ENCODE results near the gene MCCC2. TPM values are rescaled to one million over a fixed set of nuclear protein-coding genes. Genes with fewer than 3 reads are reported as not detected.
"Not testable (repeated sequence)": the region's sequence is repeated elsewhere in the genome, so short reads cannot be mapped to it uniquely, and the experiment has no call there.

The MCCC2 gene
- total RNA-seq, 1 experiment from 2014 or later: 46.7 TPM

GRCh38 chr5:71601222-71602026 lies 14.3 kb downstream of the MCCC2 start:
- BruUV-seq (replicated peaks): no TSS peak
- Histone ChIP-seq H3K27ac (ENCODE audit: low read depth, low read length, poor library complexity, severe bottlenecking) (no peak overlapping the region), H3K4me3 (ENCODE audit: low read depth, low read length, poor library complexity, severe bottlenecking) (no peak overlapping the region), H3K9me3 (ENCODE audit: low read depth, low read length, poor library complexity, severe bottlenecking) (no peaks in the 10 kb centered on the region), H3K4me1 (ENCODE audit: insufficient read depth, low read length, poor library complexity, severe bottlenecking) (no peaks in the 10 kb centered on the region), H3K36me3 (ENCODE audit: insufficient read depth, low read length, poor library complexity, severe bottlenecking) (peaks cover 16% of the 10 kb centered on the region), H3K27me3 (replicated peaks; ENCODE audit: insufficient read depth, low read depth, low read length, poor library complexity) (no peaks in the 10 kb centered on the region)
- POLR2A ChIA-PET (ENCODE audit: low non-redundant PET): no interaction called here
- DNase-seq (ENCODE audit: low spot score): peak; percentile 86
- CTCF ChIA-PET: interaction anchor here (0.7 to 1.3 kb wide), 5 partner anchors 14 to 168 kb away, joined by 3 read pairs; partner anchors contain the start of gene MCCC2
- TF ChIP-seq, protein P1, sequence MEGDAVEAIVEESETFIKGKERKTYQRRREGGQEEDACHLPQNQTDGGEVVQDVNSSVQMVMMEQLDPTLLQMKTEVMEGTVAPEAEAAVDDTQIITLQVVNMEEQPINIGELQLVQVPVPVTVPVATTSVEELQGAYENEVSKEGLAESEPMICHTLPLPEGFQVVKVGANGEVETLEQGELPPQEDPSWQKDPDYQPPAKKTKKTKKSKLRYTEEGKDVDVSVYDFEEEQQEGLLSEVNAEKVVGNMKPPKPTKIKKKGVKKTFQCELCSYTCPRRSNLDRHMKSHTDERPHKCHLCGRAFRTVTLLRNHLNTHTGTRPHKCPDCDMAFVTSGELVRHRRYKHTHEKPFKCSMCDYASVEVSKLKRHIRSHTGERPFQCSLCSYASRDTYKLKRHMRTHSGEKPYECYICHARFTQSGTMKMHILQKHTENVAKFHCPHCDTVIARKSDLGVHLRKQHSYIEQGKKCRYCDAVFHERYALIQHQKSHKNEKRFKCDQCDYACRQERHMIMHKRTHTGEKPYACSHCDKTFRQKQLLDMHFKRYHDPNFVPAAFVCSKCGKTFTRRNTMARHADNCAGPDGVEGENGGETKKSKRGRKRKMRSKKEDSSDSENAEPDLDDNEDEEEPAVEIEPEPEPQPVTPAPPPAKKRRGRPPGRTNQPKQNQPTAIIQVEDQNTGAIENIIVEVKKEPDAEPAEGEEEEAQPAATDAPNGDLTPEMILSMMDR (conservative IDR thresholded peaks at IDR 0.05; ENCODE audit: low read depth, low read length): peak; percentile 81
- no peak for TF ChIP-seq EZH2 (IDR thresholded peaks at IDR 0.05; ENCODE audit: borderline replicate concordance, low read depth, low read length, poor library complexity, severe bottlenecking)
- intact Hi-C loops (cut with micrococcal nuclease; ENCODE audit: unreplicated experiment): loop anchor here (2.0 kb wide), 1 partner anchor 15 kb away; no protein-coding TSS in a partner anchor

DNA sequence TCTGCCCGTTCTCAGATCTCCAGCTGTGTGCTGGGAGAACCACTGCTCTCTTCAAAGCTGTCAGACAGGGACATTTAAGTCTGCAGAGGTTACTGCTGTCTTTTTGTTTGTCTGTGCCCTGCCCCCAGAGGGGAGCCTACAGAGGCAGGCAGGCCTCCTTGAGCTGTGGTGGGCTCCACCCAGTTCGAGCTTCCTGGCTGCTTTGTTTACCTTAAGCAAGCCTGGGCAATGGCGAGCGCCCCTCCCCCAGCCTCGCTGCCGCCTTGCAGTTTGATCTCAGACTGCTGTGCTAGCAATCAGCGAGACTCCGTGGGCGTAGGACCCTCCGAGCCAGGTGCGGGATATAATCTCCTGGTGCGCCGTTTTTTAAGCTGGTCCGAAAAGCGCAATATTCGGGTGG lies 22.8 kb downstream of the MCCC2 start:
- H3K36me3 ChIP-seq (ENCODE audit: insufficient read depth, low read length, poor library complexity, severe bottlenecking); DNase-seq (ENCODE audit: low spot score); H3K27me3 ChIP-seq (replicated peaks; ENCODE audit: insufficient read depth, low read depth, low read length, poor library complexity); H3K9me3 ChIP-seq (ENCODE audit: low read depth, low read length, poor library complexity, severe bottlenecking); BruUV-seq (replicated peaks); H3K4me1 ChIP-seq (ENCODE audit: insufficient read depth, low read length, poor library complexity, severe bottlenecking); CTCF ChIA-PET; H3K27ac ChIP-seq (ENCODE audit: low read depth, low read length, poor library complexity, severe bottlenecking); H3K4me3 ChIP-seq (ENCODE audit: low read depth, low read length, poor library complexity, severe bottlenecking); intact Hi-C loops (cut with micrococcal nuclease; ENCODE audit: unreplicated experiment); POLR2A ChIA-PET (ENCODE audit: low non-redundant PET): not testable (repeated sequence)

DNA sequence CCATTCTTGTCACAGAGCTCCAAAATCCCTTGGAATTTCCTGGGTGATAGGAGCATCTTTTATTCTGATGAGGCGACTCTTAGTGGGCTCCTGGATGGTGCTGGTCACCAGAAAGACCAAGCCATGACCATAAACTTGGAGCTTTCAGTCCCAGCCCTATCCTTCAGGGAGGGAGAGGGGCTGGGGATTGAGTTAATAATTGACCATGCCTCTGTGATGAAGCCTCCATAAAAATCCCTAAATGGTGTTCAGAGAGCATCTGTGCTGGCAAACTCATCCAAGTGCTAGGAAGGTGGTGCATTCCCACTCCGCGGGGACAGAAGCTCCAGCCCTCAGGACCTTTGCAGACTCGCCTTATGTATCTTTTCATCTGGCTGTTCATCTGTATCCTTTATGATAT lies 28.7 kb downstream of the MCCC2 start:
- Histone ChIP-seq H3K9me3 (ENCODE audit: low read depth, low read length, poor library complexity, severe bottlenecking) (no peaks in the 10 kb centered on the region), H3K27me3 (replicated peaks; ENCODE audit: insufficient read depth, low read depth, low read length, poor library complexity) (no peaks in the 10 kb centered on the region), H3K36me3 (ENCODE audit: insufficient read depth, low read length, poor library complexity, severe bottlenecking) (peaks cover 2% of the 10 kb centered on the region), H3K4me3 (ENCODE audit: low read depth, low read length, poor library complexity, severe bottlenecking) (no peak overlapping the region), H3K27ac (ENCODE audit: low read depth, low read length, poor library complexity, severe bottlenecking) (no peak overlapping the region), H3K4me1 (ENCODE audit: insufficient read depth, low read length, poor library complexity, severe bottlenecking) (no peaks in the 10 kb centered on the region)
- no peak for DNase-seq (ENCODE audit: low spot score)
- BruUV-seq (replicated peaks): no TSS peak
- TF ChIP-seq, protein P1 (conservative IDR thresholded peaks at IDR 0.05; ENCODE audit: low read depth, low read length): no peak
- no peak for TF ChIP-seq EZH2 (IDR thresholded peaks at IDR 0.05; ENCODE audit: borderline replicate concordance, low read depth, low read length, poor library complexity, severe bottlenecking)
- intact Hi-C loops (cut with micrococcal nuclease; ENCODE audit: unreplicated experiment): loop anchor here (2.0 kb wide), 1 partner anchor 15 kb away; no protein-coding TSS in a partner anchor
- POLR2A ChIA-PET (ENCODE audit: low non-redundant PET): no interaction called here
- CTCF ChIA-PET: no interaction called here

DNA sequence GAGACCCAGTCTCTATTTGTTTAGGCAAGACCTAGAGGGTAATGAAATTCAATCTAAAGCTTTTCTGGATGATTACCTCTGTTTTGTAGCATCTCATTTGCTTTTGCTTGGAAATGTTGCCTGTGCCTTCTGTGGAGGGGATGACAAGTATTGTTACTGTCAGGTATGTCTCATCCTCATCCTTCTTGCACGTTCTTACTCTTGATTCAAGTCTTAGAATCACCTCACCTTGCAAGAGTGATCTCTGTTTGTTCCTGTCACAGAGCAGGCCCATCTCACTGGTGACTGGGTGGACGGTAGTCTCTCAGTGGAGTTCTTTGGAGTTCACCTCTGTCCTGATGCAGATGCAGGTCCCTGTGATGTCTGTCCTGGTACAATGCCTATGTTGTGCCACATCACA lies 33.5 kb downstream of the MCCC2 start:
- intact Hi-C loops (cut with micrococcal nuclease; ENCODE audit: unreplicated experiment): no loop called here
- no TSS peak for BruUV-seq (replicated peaks)
- CTCF ChIA-PET: no interaction called here

More for the DNA sequence above, 33.5 kb downstream of the MCCC2 start:
- Histone ChIP-seq H3K27ac (ENCODE audit: low read depth, low read length, poor library complexity, severe bottlenecking) (no peak overlapping the region), H3K36me3 (ENCODE audit: insufficient read depth, low read length, poor library complexity, severe bottlenecking) (no peaks in the 10 kb centered on the region), H3K9me3 (ENCODE audit: low read depth, low read length, poor library complexity, severe bottlenecking) (no peaks in the 10 kb centered on the region), H3K4me3 (ENCODE audit: low read depth, low read length, poor library complexity, severe bottlenecking) (no peak overlapping the region), H3K4me1 (ENCODE audit: insufficient read depth, low read length, poor library complexity, severe bottlenecking) (no peaks in the 10 kb centered on the region), H3K27me3 (replicated peaks; ENCODE audit: insufficient read depth, low read depth, low read length, poor library complexity) (no peaks in the 10 kb centered on the region)
- POLR2A ChIA-PET (ENCODE audit: low non-redundant PET): no interaction called here
- no peak for DNase-seq (ENCODE audit: low spot score)
- TF ChIP-seq, protein P1 (conservative IDR thresholded peaks at IDR 0.05; ENCODE audit: low read depth, low read length): no peak
- TF ChIP-seq EZH2 (IDR thresholded peaks at IDR 0.05; ENCODE audit: borderline replicate concordance, low read depth, low read length, poor library complexity, severe bottlenecking): no peak

All from A673 (cell line).